Parathyroid adenoma (tissue), 2 donors: ENCODE results near the gene KLHL3.
"Not testable (repeated sequence)": the region's sequence is repeated elsewhere in the genome, so short reads cannot be mapped to it uniquely, and the experiment has no call there.

ENCODE experiments used
- H2AFZ ChIP-seq: fragments of 300-600 bp; sonication (generic); one replicate; pipeline ENCODE4 v1.7.0; 2017; ENCODE audit warnings: antibody characterized with exemption, mild to moderate bottlenecking
- H3K27ac ChIP-seq: fragments of 300-600 bp; sonication (generic); one replicate; pipeline ENCODE4 v1.7.0; 2017
- H3K27me3 ChIP-seq: fragments of 300-600 bp; sonication (generic); one replicate; pipeline ENCODE4 v1.7.0; 2017; ENCODE audit warnings: low read length; ENCODE audit not compliant: control insufficient read depth, insufficient read depth
- H3K36me3 ChIP-seq: fragments of 300-600 bp; sonication (generic); one replicate; pipeline ENCODE4 v1.7.0; 2017; ENCODE audit warnings: low read length; ENCODE audit not compliant: control insufficient read depth, insufficient read depth
- H3K4me1 ChIP-seq: fragments of 300-600 bp; sonication (generic); one replicate; pipeline ENCODE4 v1.7.0; 2017; ENCODE audit warnings: control low read depth
- H3K4me2 ChIP-seq: fragments of 300-600 bp; sonication (generic); one replicate; pipeline ENCODE4 v1.7.0; 2017; ENCODE audit warnings: low read length
- H3K4me3 ChIP-seq: fragments of 300-600 bp; sonication (generic); one replicate; pipeline ENCODE4 v1.7.0; 2017; ENCODE audit warnings: low read depth, low read length
- H3K79me2 ChIP-seq: fragments of 300-600 bp; sonication (generic); one replicate; pipeline ENCODE4 v1.7.0; 2017; ENCODE audit warnings: control low read depth
- H3K9ac ChIP-seq: fragments of 300-600 bp; sonication (generic); one replicate; pipeline ENCODE4 v1.7.0; 2017; ENCODE audit warnings: mild to moderate bottlenecking
- H3K9me3 ChIP-seq: fragments of 300-600 bp; sonication (generic); one replicate; pipeline ENCODE4 v1.7.0; 2017; ENCODE audit warnings: low read length; ENCODE audit not compliant: control insufficient read depth
- CTCF ChIP-seq: fragments of 300-600 bp; sonication (generic); IDR thresholded peaks from one replicate; pipeline ENCODE4 v1.7.0; 2017; ENCODE audit warnings: antibody characterized with exemption, mild to moderate bottlenecking
- donor health status: primary hyperparathyroidism.

KLHL3 gene

GRCh38 chr5:137647401-137647800, 88.5 kb downstream of the KLHL3 start:
- H3K4me2 ChIP-seq = no peak overlapping the region
- no peaks in the 10 kb centered on the region for H3K79me2 ChIP-seq
- no peak for TF ChIP-seq CTCF
- no peaks in the 10 kb centered on the region for H3K27me3 ChIP-seq
- H3K9ac ChIP-seq = no peak overlapping the region
- H3K9me3 ChIP-seq = no peaks in the 10 kb centered on the region
- H3K4me1 ChIP-seq = no peaks in the 10 kb centered on the region
- no peak overlapping the region for H3K27ac ChIP-seq
- H3K36me3 ChIP-seq = no peaks in the 10 kb centered on the region
- H3K4me3 ChIP-seq = no peak overlapping the region
- H2AFZ ChIP-seq = no peak overlapping the region

GRCh38 chr5:137646761-137647160, 89.1 kb downstream of the KLHL3 start:
- TF ChIP-seq CTCF = no peak
- Histone ChIP-seq H3K9ac (no peak overlapping the region), H3K79me2 (no peaks in the 10 kb centered on the region), H3K4me1 (no peaks in the 10 kb centered on the region), H3K27me3 (no peaks in the 10 kb centered on the region), H3K36me3 (no peaks in the 10 kb centered on the region), H3K9me3 (no peaks in the 10 kb centered on the region), H3K4me2 (no peak overlapping the region), H3K4me3 (no peak overlapping the region), H3K27ac (no peak overlapping the region), H2AFZ (no peak overlapping the region)

- not testable (repeated sequence) for H3K4me3 ChIP-seq, H3K9ac ChIP-seq, H3K36me3 ChIP-seq, H3K27ac ChIP-seq, H3K27me3 ChIP-seq, H3K4me2 ChIP-seq, H3K9me3 ChIP-seq, H3K79me2 ChIP-seq, H2AFZ ChIP-seq, H3K4me1 ChIP-seq
Observed at GRCh38 chr5:137643081-137643480, 92.8 kb downstream of the KLHL3 start.

- Histone ChIP-seq H3K9me3 (no peaks in the 10 kb centered on the region), H3K4me2 (no peak overlapping the region), H3K9ac (no peak overlapping the region), H3K27ac (no peak overlapping the region), H3K36me3 (no peaks in the 10 kb centered on the region), H3K4me3 (no peak overlapping the region), H3K27me3 (no peaks in the 10 kb centered on the region), H3K79me2 (no peaks in the 10 kb centered on the region), H2AFZ (no peak overlapping the region), H3K4me1 (no peaks in the 10 kb centered on the region)
- no peak for TF ChIP-seq CTCF
Observed at GRCh38 chr5:137642091-137642490, 93.8 kb downstream of the KLHL3 start.

GRCh38 chr5:137641148-137641547, 94.7 kb downstream of the KLHL3 start:
- Histone ChIP-seq H3K36me3 (no peaks in the 10 kb centered on the region), H3K4me1 (no peaks in the 10 kb centered on the region), H2AFZ (no peak overlapping the region), H3K27ac (no peak overlapping the region), H3K4me2 (no peak overlapping the region), H3K9ac (no peak overlapping the region), H3K27me3 (no peaks in the 10 kb centered on the region), H3K9me3 (no peaks in the 10 kb centered on the region), H3K4me3 (no peak overlapping the region), H3K79me2 (no peaks in the 10 kb centered on the region)
- TF ChIP-seq CTCF = no peak
